Loucy (cell line): Measurements from ENCODE around the gene VAMP7.

ENCODE experiments used
- H2AFZ ChIP-seq: fragments of 200-600 bp; sonication (generic); 2 replicates; pipeline ENCODE4 v1.6.0; 2016; ENCODE audit warnings: antibody characterized with exemption, mild to moderate bottlenecking, low read length, moderate library complexity
- H3F3A ChIP-seq: fragments of 200-600 bp; 2 replicates; pipeline ENCODE4 v1.6.0; 2016; ENCODE audit warnings: antibody characterized with exemption, low read depth, mild to moderate bottlenecking
- H3K27me3 ChIP-seq: fragments of 200-600 bp; sonication (generic); 2 replicates; pipeline ENCODE4 v1.6.1; 2014; ENCODE audit warnings: low read length, mild to moderate bottlenecking; ENCODE audit not compliant: insufficient read depth, poor library complexity, severe bottlenecking
- H3K36me3 ChIP-seq: fragments of 200-600 bp; sonication (generic); 2 replicates; pipeline ENCODE4 v1.6.1; 2016; ENCODE audit warnings: low read length; ENCODE audit not compliant: insufficient read depth
- H3K4me1 ChIP-seq: fragments of 200-600 bp; sonication (generic); 2 replicates; pipeline ENCODE4 v1.5.1; 2014; ENCODE audit warnings: low read length, mild to moderate bottlenecking; ENCODE audit not compliant: insufficient read depth, poor library complexity, severe bottlenecking
- H3K4me2 ChIP-seq: fragments of 200-600 bp; sonication (generic); 2 replicates; pipeline ENCODE4 v1.6.0; 2014; ENCODE audit warnings: antibody characterized with exemption, low read length, low read depth, mild to moderate bottlenecking; ENCODE audit not compliant: poor library complexity, severe bottlenecking
- H3K4me3 ChIP-seq: fragments of 200-600 bp; sonication (generic); 2 replicates; pipeline ENCODE4 v1.5.1; 2014; ENCODE audit warnings: low read length, mild to moderate bottlenecking, mixed read lengths; ENCODE audit not compliant: poor library complexity, severe bottlenecking
- H3K79me2 ChIP-seq: fragments of 200-600 bp; sonication (generic); 2 replicates; pipeline ENCODE4 v1.6.1; 2014; ENCODE audit warnings: low read length; ENCODE audit not compliant: insufficient read depth
- H3K9ac ChIP-seq: fragments of 200-600 bp; sonication (generic); 2 replicates; pipeline ENCODE4 v1.6.0; 2014; ENCODE audit warnings: mild to moderate bottlenecking, low read depth, low read length, moderate library complexity; ENCODE audit not compliant: poor library complexity, severe bottlenecking
- H3K9me2 ChIP-seq: fragments of 200-600 bp; sonication (generic); replicated peaks from 2 replicates; pipeline ENCODE4 v1.6.1; 2016; ENCODE audit warnings: low read depth, low read length, mixed read lengths
- H3K9me3 ChIP-seq: fragments of 200-600 bp; sonication (generic); 2 replicates; pipeline ENCODE4 v1.6.1; 2014; ENCODE audit warnings: mild to moderate bottlenecking, antibody characterized with exemption, low read length, low read depth; ENCODE audit not compliant: insufficient read depth
- H4K20me1 ChIP-seq: fragments of 200-600 bp; sonication (generic); 2 replicates; pipeline ENCODE4 v1.6.0; 2014; ENCODE audit warnings: antibody characterized with exemption, low read length, mild to moderate bottlenecking; ENCODE audit not compliant: insufficient read depth, poor library complexity, severe bottlenecking
- EZH2phosphoT487 ChIP-seq: fragments of 200-600 bp; IDR thresholded peaks from 2 replicates; pipeline ENCODE4 v1.6.1; 2018; ENCODE audit warnings: antibody characterized with exemption, mild to moderate bottlenecking, moderate library complexity, borderline replicate concordance
- TF ChIP-seq, protein P1 (sequence below): fragments of 200-600 bp; sonication (generic); conservative IDR thresholded peaks from 2 replicates; pipeline ENCODE4 v1.5.1; 2014; ENCODE audit warnings: mild to moderate bottlenecking, antibody characterized with exemption, low read length

VAMP7 gene

DNA sequence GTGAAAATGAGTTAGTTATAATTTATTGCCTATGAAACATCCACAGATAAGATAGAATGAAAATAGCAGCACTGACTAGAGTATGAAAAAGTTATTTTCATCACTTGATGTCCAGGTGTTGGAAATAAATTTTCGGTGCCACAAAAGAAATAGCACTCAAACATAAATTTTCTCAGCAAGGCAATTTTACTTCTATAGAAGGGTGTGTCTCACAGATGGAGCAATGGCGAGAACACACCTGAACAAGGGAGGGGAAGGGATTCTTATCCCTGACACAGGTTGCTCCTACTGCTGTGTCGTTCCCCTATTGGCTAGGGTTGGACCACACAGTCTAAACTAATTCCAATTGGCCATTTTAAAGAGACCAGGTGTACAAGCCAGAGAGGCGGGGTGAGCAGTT lies 13.3 kb upstream of the VAMP7 start:
- Histone ChIP-seq H4K20me1 (no peaks in the 10 kb centered on the region), H3K9me3 (no peaks in the 10 kb centered on the region), H3F3A (no peaks in the 10 kb centered on the region), H2AFZ (no peak overlapping the region), H3K4me1 (peaks cover 28% of the 10 kb centered on the region), H3K27me3 (no peaks in the 10 kb centered on the region), H3K9me2 (no peaks in the 10 kb centered on the region), H3K9ac (no peak overlapping the region), H3K36me3 (no peaks in the 10 kb centered on the region), H3K79me2 (no peaks in the 10 kb centered on the region), H3K4me2 (no peak overlapping the region), H3K4me3 (no peak overlapping the region)
- TF ChIP-seq, protein P1, sequence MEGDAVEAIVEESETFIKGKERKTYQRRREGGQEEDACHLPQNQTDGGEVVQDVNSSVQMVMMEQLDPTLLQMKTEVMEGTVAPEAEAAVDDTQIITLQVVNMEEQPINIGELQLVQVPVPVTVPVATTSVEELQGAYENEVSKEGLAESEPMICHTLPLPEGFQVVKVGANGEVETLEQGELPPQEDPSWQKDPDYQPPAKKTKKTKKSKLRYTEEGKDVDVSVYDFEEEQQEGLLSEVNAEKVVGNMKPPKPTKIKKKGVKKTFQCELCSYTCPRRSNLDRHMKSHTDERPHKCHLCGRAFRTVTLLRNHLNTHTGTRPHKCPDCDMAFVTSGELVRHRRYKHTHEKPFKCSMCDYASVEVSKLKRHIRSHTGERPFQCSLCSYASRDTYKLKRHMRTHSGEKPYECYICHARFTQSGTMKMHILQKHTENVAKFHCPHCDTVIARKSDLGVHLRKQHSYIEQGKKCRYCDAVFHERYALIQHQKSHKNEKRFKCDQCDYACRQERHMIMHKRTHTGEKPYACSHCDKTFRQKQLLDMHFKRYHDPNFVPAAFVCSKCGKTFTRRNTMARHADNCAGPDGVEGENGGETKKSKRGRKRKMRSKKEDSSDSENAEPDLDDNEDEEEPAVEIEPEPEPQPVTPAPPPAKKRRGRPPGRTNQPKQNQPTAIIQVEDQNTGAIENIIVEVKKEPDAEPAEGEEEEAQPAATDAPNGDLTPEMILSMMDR, result no peak
- TF ChIP-seq EZH2phosphoT487, result no peak

DNA sequence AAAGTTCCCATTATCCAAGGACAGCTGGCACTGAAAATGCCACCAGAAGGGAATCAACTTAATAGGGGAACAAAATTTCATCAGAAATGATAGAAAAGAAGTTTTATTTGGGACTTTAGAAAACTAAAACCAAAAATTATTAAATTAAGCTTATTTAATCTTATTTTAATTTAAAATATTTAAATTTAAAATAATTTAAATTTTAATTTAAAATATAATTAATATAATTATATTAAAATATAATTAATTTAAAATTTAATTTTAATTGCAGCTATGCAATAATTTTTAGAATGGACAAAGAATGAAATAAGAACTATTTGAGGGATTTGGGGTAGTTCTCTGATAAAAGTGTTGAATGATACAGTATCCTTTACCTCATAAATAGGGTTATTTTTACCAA lies 10.2 kb upstream of the VAMP7 start:
- TF ChIP-seq, protein P1, result no peak
- TF ChIP-seq EZH2phosphoT487, result no peak
- Histone ChIP-seq H3K36me3 (no peaks in the 10 kb centered on the region), H3K9me2 (no peaks in the 10 kb centered on the region), H3K4me3 (no peak overlapping the region), H4K20me1 (no peaks in the 10 kb centered on the region), H3K9ac (no peak overlapping the region), H3K4me1 (peaks cover 28% of the 10 kb centered on the region), H3F3A (no peaks in the 10 kb centered on the region), H3K79me2 (no peaks in the 10 kb centered on the region), H2AFZ (0 out of 2 replicates have a peak overlapping the region, but pooled peaks have one; percentile 43), H3K27me3 (no peaks in the 10 kb centered on the region), H3K9me3 (no peaks in the 10 kb centered on the region), H3K4me2 (peak overlapping the region; percentile 40)

DNA sequence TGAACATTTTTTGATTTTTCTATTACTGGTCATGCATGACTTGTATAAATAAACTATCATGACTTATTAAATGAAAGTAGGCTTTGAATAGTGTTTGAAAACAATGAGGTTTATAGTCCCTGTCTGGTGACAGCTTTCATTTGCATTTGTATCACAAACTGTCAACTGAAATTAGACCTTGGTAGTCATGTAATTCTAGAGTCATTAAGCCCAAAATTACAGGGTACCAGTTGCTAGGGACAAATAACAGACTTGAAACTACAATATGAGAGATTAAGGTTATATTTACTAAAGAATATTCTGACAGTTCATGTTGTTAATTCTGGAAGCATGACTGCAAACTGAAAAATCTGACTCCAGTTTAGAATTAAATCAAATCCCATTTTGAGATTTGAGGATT lies 9.2 kb upstream of the VAMP7 start:
- H3K9me2 ChIP-seq, result no peaks in the 10 kb centered on the region
- H3K79me2 ChIP-seq, result no peaks in the 10 kb centered on the region
- H3K9ac ChIP-seq, result no peak overlapping the region
- no peaks in the 10 kb centered on the region for H3K9me3 ChIP-seq
- no peak overlapping the region for H3K4me3 ChIP-seq
- TF ChIP-seq, protein P1, result no peak
- no peak for TF ChIP-seq EZH2phosphoT487
- H3K36me3 ChIP-seq, result no peaks in the 10 kb centered on the region
- no peak overlapping the region for H2AFZ ChIP-seq
- H3F3A ChIP-seq, result no peaks in the 10 kb centered on the region
- H3K4me1 ChIP-seq, result peaks cover 28% of the 10 kb centered on the region
- H3K4me2 ChIP-seq, result peak overlapping the region; percentile 37
- no peaks in the 10 kb centered on the region for H3K27me3 ChIP-seq
- H4K20me1 ChIP-seq, result no peaks in the 10 kb centered on the region
